Naive B cell (primary cell): Measurements from ENCODE around the gene BRME1. TPM values are rescaled to one million over a fixed set of nuclear protein-coding genes. Genes with fewer than 3 reads are reported as not detected.

Source experiments
- ATAC-seq, 2 donors: fragments of 150-1000 bp; cut with Tn5 transposase; 2 replicates each; pipeline ENCODE4 v1.10.0; 2021; ENCODE audit warnings: low read depth in 2 of 2, mild to moderate bottlenecking in 2 of 2, moderate library complexity in 2 of 2
- DNase-seq: peaks from one replicate; pipeline ENCODE4 v3.0.0; 2022
- H3K27ac Mint-ChIP-seq, 6 donors: one replicate each; pipeline ENCODE4 v1.8.0; 2020 to 2022; ENCODE audit warnings: mild to moderate bottlenecking in 6 of 6, mixed read lengths in 6 of 6, moderate library complexity in 5 of 6, inconsistent platforms in 2 of 6
- H3K27me3 Mint-ChIP-seq, 3 donors: one replicate each; pipeline ENCODE4 v1.8.0; 2021 to 2022; ENCODE audit warnings: mixed read lengths in 3 of 3, mild to moderate bottlenecking in 1 of 3
- H3K36me3 Mint-ChIP-seq, 2 donors: one replicate each; pipeline ENCODE4 v1.8.0; 2020 to 2022; ENCODE audit warnings: mixed read lengths in 2 of 2, inconsistent platforms in 1 of 2, mild to moderate bottlenecking in 1 of 2
- H3K4me1 Mint-ChIP-seq, 3 donors: one replicate each; pipeline ENCODE4 v1.8.0; 2020 to 2022; ENCODE audit warnings: mixed read lengths in 3 of 3, inconsistent platforms in 1 of 3, mild to moderate bottlenecking in 1 of 3, moderate library complexity in 1 of 3
- H3K4me3 Mint-ChIP-seq, 8 donors: one replicate each; pipeline ENCODE4 v1.8.0; 2020 to 2022; ENCODE audit warnings: mild to moderate bottlenecking in 8 of 8, mixed read lengths in 8 of 8, moderate library complexity in 8 of 8, inconsistent platforms in 2 of 8
- H3K9me3 Mint-ChIP-seq, 7 donors: one replicate each; pipeline ENCODE4 v1.8.0; 2020 to 2022; ENCODE audit warnings: mixed read lengths in 7 of 7, mild to moderate bottlenecking in 5 of 7, inconsistent platforms in 2 of 7, moderate library complexity in 1 of 7
- polyA plus RNA-seq, 6 donors: library from polyadenylated mRNA; unstranded; fragments of 300-500 nt; fragmentation: Illumina TruSeq; gene quantifications; one replicate each; pipeline ENCODE4 v1.2.3, GENCODE V29; 2021; ENCODE audit warnings: low read depth in 6 of 6

Gene BRME1
- polyA plus RNA-seq, 6 donors from 2014 or later = 0.47 to 0.51 TPM; not detected in 4

GRCh38 chr19:13841086-13841961, 64.6 kb downstream of the BRME1 start:
- Mint-ChIP-seq H3K27ac (peak overlapping the region; percentile 44 to 100 (median 92)), H3K36me3 (no peaks in the 10 kb centered on the region), H3K4me3 (peak overlapping the region; percentile 84 to 97 (median 88)), H3K9me3 (no peaks in the 10 kb centered on the region), H3K27me3 (no peaks in the 10 kb centered on the region), H3K4me1 (peaks cover 53 to 69% (median 68%) of the 10 kb centered on the region in 3 donors)
- DNase-seq (peak; percentile 35), ATAC-seq (no peak)

GRCh38 chr19:13840305-13841085, 65.4 kb downstream of the BRME1 start:
- peaks cover 52 to 67% (median 66%) of the 10 kb centered on the region in 3 donors for H3K4me1 Mint-ChIP-seq
- peak overlapping the region; percentile 66 to 97 (median 86) for H3K4me3 Mint-ChIP-seq
- H3K36me3 Mint-ChIP-seq = no peaks in the 10 kb centered on the region
- no peaks in the 10 kb centered on the region for H3K9me3 Mint-ChIP-seq
- H3K27ac Mint-ChIP-seq = peak overlapping the region; percentile 82 to 100 (median 95)
- H3K27me3 Mint-ChIP-seq = no peaks in the 10 kb centered on the region
- ATAC-seq = peak in 1 of 2 donors; percentile 5
- peak; percentile 42 for DNase-seq

- peak overlapping the region in 5 of 6 donors; percentile 66 to 100 (median 94) for H3K27ac Mint-ChIP-seq
- ATAC-seq = peak; percentile 5 to 7
- H3K9me3 Mint-ChIP-seq = no peaks in the 10 kb centered on the region
Observed at GRCh38 chr19:13839938-13840304, 66.0 kb downstream of the BRME1 start.

DNA sequence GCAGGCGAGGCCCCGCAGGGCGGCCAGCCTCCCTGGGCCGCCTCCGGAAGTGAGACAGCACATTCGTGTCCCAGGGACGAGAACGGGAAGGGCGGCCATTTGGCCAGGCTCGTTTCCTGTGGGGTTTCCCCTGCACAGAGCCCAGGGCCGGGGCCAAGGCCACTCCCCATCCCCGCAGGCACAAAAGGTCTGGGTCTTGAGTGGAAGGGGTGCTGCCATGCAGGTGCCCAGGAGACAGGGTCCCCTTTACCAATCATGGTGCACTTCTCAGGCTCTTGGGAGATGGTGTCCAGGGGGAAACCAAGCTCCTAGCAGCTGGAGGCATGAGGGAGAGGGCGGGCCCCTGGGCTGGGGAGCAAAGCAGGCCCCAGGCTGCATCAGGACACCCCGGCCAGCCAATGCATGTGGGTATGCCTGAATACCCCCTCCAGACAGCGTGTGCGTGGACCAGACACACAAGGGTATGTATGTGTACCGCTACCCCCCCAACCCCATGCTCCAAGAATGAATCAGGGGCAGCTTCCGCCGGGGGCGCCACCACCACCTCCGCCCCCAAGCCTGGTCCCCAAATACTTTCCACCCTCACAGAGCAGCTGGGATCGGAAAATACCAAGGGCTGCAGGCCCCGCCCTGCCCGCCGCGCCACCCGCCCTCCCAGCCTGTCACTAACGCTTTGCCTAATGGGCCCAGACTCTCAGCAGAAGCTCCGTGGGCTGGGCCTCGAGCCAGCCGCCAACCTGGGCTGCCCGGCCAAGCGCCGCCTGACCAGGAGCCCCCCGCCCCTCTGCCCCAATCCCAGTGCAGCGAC, 66.6 kb downstream of the BRME1 start:
- Mint-ChIP-seq H3K9me3 (no peaks in the 10 kb centered on the region), H3K27me3 (no peaks in the 10 kb centered on the region), H3K27ac (peak overlapping the region; percentile 80 to 100 (median 90)), H3K4me3 (peak overlapping the region; percentile 59 to 93 (median 86)), H3K4me1 (peaks cover 48 to 70% (median 69%) of the 10 kb centered on the region in 3 donors), H3K36me3 (no peaks in the 10 kb centered on the region)
- DNase-seq = peak; percentile 63
- ATAC-seq = peak; percentile 27 to 35

More at GRCh38 chr19:13839938-13840304, 66.0 kb downstream of the BRME1 start:
- Mint-ChIP-seq H3K4me3 (peak overlapping the region; percentile 75 to 97 (median 86)), H3K4me1 (peaks cover 48 to 67% (median 66%) of the 10 kb centered on the region in 3 donors), H3K27me3 (no peaks in the 10 kb centered on the region), H3K36me3 (no peaks in the 10 kb centered on the region)
- no peak for DNase-seq

- no peaks in the 10 kb centered on the region for H3K9me3 Mint-ChIP-seq
- no peak for ATAC-seq
- peaks cover 52 to 74% (median 69%) of the 10 kb centered on the region in 3 donors for H3K4me1 Mint-ChIP-seq
- H3K4me3 Mint-ChIP-seq = peak overlapping the region; percentile 59 to 93 (median 86)
- H3K27ac Mint-ChIP-seq = peak overlapping the region; percentile 76 to 100 (median 90)
- H3K36me3 Mint-ChIP-seq = no peaks in the 10 kb centered on the region
- DNase-seq = no peak
- no peaks in the 10 kb centered on the region for H3K27me3 Mint-ChIP-seq
Observed at GRCh38 chr19:13838435-13839129, 67.3 kb downstream of the BRME1 start.

- Mint-ChIP-seq H3K4me3 (peak overlapping the region in 7 of 8 donors; percentile 50 to 91 (median 79)), H3K9me3 (no peaks in the 10 kb centered on the region), H3K4me1 (peaks cover 51 to 65% (median 63%) of the 10 kb centered on the region in 3 donors), H3K27ac (peak overlapping the region; percentile 95 to 100 (median 97)), H3K27me3 (no peaks in the 10 kb centered on the region), H3K36me3 (no peaks in the 10 kb centered on the region)
- DNase-seq (peak; percentile 47), ATAC-seq (no peak)
Observed at GRCh38 chr19:13835791-13836723, 69.9 kb downstream of the BRME1 start.

DNA sequence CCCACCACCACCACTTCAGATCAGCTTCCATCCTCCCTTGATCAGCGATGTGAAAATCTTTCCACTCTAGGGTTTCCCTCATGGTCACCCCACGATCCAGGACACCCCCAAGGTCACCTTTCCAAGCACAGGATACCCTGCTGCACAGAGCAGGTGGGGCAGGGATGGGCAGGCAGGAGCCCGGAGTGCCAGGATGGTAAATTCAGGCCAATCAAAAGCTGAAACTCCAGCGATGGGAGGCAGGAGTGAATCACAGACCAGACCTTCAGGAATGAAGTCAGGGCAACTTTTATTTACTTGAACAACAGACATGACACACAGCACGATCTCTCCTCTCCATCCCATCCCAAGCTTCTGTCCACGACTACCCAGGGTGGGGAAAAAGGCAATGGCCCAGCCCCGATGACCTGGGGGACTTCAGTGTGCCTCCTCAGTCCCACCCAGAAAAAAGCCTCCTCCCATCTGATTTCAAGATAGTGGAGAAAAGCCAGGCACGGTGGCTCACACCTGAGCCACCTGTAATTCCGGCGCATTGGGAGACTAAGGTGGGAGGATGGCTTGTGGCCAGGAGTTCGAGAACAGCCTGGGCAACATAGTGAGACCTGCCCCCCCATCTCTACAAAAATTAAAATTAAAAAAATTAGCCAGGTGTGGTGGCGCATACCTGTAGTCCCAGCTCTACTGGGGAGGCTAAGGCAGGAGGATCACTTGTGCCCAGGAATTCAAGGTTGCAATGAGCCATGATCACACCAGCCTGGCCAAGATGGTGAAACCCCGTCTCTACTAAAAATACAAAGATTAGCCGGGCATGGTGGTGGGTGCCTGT, 71.5 kb downstream of the BRME1 start:
- H3K27ac Mint-ChIP-seq = peak overlapping the region; percentile 84 to 100 (median 96)
- no peaks in the 10 kb centered on the region for H3K27me3 Mint-ChIP-seq
- H3K4me1 Mint-ChIP-seq = peaks cover 38 to 53% (median 47%) of the 10 kb centered on the region in 3 donors
- no peak for ATAC-seq
- H3K4me3 Mint-ChIP-seq = peak overlapping the region; percentile 84 to 95 (median 92)
- no peaks in the 10 kb centered on the region for H3K36me3 Mint-ChIP-seq
- no peaks in the 10 kb centered on the region for H3K9me3 Mint-ChIP-seq
- no peak for DNase-seq

GRCh38 chr19:13833330-13834243, 72.3 kb downstream of the BRME1 start:
- Mint-ChIP-seq H3K27me3 (no peaks in the 10 kb centered on the region), H3K4me3 (peak overlapping the region; percentile 84 to 95 (median 92)), H3K4me1 (peaks cover 32 to 46% (median 38%) of the 10 kb centered on the region in 3 donors), H3K27ac (peak overlapping the region; percentile 93 to 100 (median 96)), H3K36me3 (peaks cover 0 to 3% of the 10 kb centered on the region in 2 donors), H3K9me3 (no peaks in the 10 kb centered on the region)
- DNase-seq = peak; percentile 93
- peak; percentile 71 to 83 for ATAC-seq
